HepG2 (cell line): Measurements from ENCODE around the gene PCP4L1. TPM values are rescaled to one million over a fixed set of nuclear protein-coding genes. Genes with fewer than 3 reads are reported as not detected.

Experiments used
- ATAC-seq: fragments of 200-7000 bp; cut with Tn5 transposase; 3 replicates; pipeline ENCODE4 v1.9.1; 2020; ENCODE audit warnings: mild to moderate bottlenecking, moderate library complexity
- BruUV-seq: library from RNA; stranded (reverse); fragments of 400-500 nt; replicated peaks from 2 replicates; lab custom pipeline; 2021; lab: Mats Ljungman, UMichigan
- CTCF ChIA-PET: fragments of 300-600 bp; formaldehyde crosslinking; extraction: SDS; loops from one replicate; lab custom pipeline; 2021; ENCODE audit warnings: low total read pairs, inconsistent platforms, low intra/inter-chr PET ratio; lab: Yijun Ruan, JAX
- POLR2A ChIA-PET: fragments of 350-600 bp; sonication (Branson Sonifier 250); formaldehyde crosslinking; loops from one replicate; lab custom pipeline; 2020; ENCODE audit warnings: antibody characterized with exemption, inconsistent platforms; lab: Yijun Ruan, JAX
- DNase-seq: peaks from one replicate; pipeline ENCODE4 v3.0.0-alpha.2; 2015; ENCODE audit warnings: low spot score
- FAIRE-seq: peaks from 3 replicates; lab custom pipeline; 2011; peaks lifted over from hg19 to GRCh38; lab: Jason Lieb, UNC
- H2AFZ ChIP-seq: one replicate; pipeline ENCODE4 v1.6.1; 2011; ENCODE audit warnings: low read length, inconsistent platforms
- H3K27ac ChIP-seq: fragments of 300-600 bp; 3 replicates; pipeline ENCODE4 v1.8.0; 2011; ENCODE audit warnings: mixed run types, mild to moderate bottlenecking, mixed read lengths, low read length, inconsistent platforms; ENCODE audit not compliant: insufficient read depth; ENCODE audit errors: extremely low read length
- H3K27me3 ChIP-seq, 2 experiments: fragments of 200-600 bp in 1 of 2; 2 replicates in 1 of 2; 3 replicates in 1 of 2; pipeline versions ENCODE4 v1.6.0 to v1.8.0; 2011; ENCODE audit warnings: low read length in 2 of 2, mild to moderate bottlenecking in 2 of 2, moderate library complexity in 2 of 2, inconsistent platforms in 1 of 2; ENCODE audit not compliant: insufficient read depth in 2 of 2, control insufficient read depth in 1 of 2
- H3K36me3 ChIP-seq, 2 experiments: fragments of 200-600 bp in 1 of 2; replicated peaks in 1 of 2; 2 replicates in 1 of 2; 3 replicates in 1 of 2; pipeline versions ENCODE4 v1.5.1 to v1.8.0; 2011; ENCODE audit warnings: low read length in 2 of 2, inconsistent platforms in 1 of 2; ENCODE audit not compliant: insufficient read depth in 2 of 2, control insufficient read depth in 1 of 2
- H3K4me1 ChIP-seq: 2 replicates; pipeline ENCODE4 v1.5.1; 2012; ENCODE audit warnings: low read length, inconsistent platforms; ENCODE audit not compliant: insufficient read depth
- H3K4me2 ChIP-seq: 2 replicates; pipeline ENCODE4 v1.6.0; 2011; ENCODE audit warnings: low read depth, low read length, inconsistent platforms
- H3K4me3 ChIP-seq, 3 experiments: fragments of 200-600 bp in 1 of 3; sonication (generic), shearing (Covaris generic) in 1 of 3; replicated peaks in 1 of 3; 2 replicates each; pipeline ENCODE4 v1.5.1; 2011 to 2016; ENCODE audit warnings: low read length in 3 of 3, inconsistent platforms in 2 of 3, low read depth in 2 of 3, mild to moderate bottlenecking in 2 of 3, control low read depth in 1 of 3, mixed read lengths in 1 of 3; ENCODE audit not compliant: insufficient read depth in 1 of 3
- H3K79me2 ChIP-seq: one replicate; pipeline ENCODE4 v1.6.1; 2011; ENCODE audit warnings: low read length, inconsistent platforms; ENCODE audit not compliant: insufficient read depth
- H3K9ac ChIP-seq: 2 replicates; pipeline ENCODE4 v1.6.0; 2011; ENCODE audit warnings: mild to moderate bottlenecking, low read depth, low read length, inconsistent platforms; ENCODE audit not compliant: insufficient read depth
- H3K9me3 ChIP-seq: 2 replicates; pipeline ENCODE4 v1.5.1; 2012; ENCODE audit warnings: mild to moderate bottlenecking, low read length
- H4K20me1 ChIP-seq: 2 replicates; pipeline ENCODE4 v1.6.0; 2011; ENCODE audit warnings: inconsistent platforms, mild to moderate bottlenecking, low read length, moderate library complexity; ENCODE audit not compliant: insufficient read depth
- ATF4 ChIP-seq, 2 experiments: fragments of 450-650 bp in 1 of 2; sonication (generic) in 1 of 2; formaldehyde crosslinking; IDR thresholded peaks; 2 replicates each; pipeline versions ENCODE4 v1.5.0 to v1.8.0; 2020 to 2022; ENCODE audit warnings: mild to moderate bottlenecking in 1 of 2, missing genetic modification reagents in 1 of 2
- FLYWCH1 ChIP-seq: sonication (generic); formaldehyde crosslinking; IDR thresholded peaks from 2 replicates; pipeline ENCODE4 v1.8.1; 2023; ENCODE audit warnings: mild to moderate bottlenecking, missing genetic modification reagents
- FOXA3 ChIP-seq: IDR thresholded peaks from 2 replicates; pipeline ENCODE4 v1.6.1; 2016; ENCODE audit warnings: missing genetic modification reagents, missing compliant biosample characterization
- IRF1 ChIP-seq: sonication (generic); formaldehyde crosslinking; IDR thresholded peaks from 2 replicates; pipeline ENCODE4 v1.4.0; 2020; ENCODE audit warnings: low read depth, mild to moderate bottlenecking, missing genetic modification reagents
- MNT ChIP-seq: fragments of 450-650 bp; IDR thresholded peaks from 2 replicates; pipeline ENCODE4 v1.6.1; 2016
- SNAPC2 ChIP-seq: sonication (generic); formaldehyde crosslinking; IDR thresholded peaks from 2 replicates; pipeline ENCODE4 v1.8.1; 2022; ENCODE audit warnings: mild to moderate bottlenecking, missing genetic modification reagents
- TBX2 ChIP-seq: sonication (generic); formaldehyde crosslinking; IDR thresholded peaks from 2 replicates; pipeline ENCODE4 v1.5.0; 2020; ENCODE audit warnings: missing genetic modification reagents, mild to moderate bottlenecking, borderline replicate concordance
- ZNF235 ChIP-seq: sonication (generic); formaldehyde crosslinking; IDR thresholded peaks from 2 replicates; pipeline ENCODE4 v1.8.1; 2023; ENCODE audit warnings: mild to moderate bottlenecking, missing genetic modification reagents, borderline replicate concordance
- ZNF251 ChIP-seq: sonication (generic); formaldehyde crosslinking; IDR thresholded peaks from 2 replicates; pipeline ENCODE4 v1.9.0; 2021; ENCODE audit warnings: mild to moderate bottlenecking, missing genetic modification reagents
- ZNF598 ChIP-seq: sonication (generic); formaldehyde crosslinking; IDR thresholded peaks from 2 replicates; pipeline ENCODE4 v1.5.1; 2020; ENCODE audit warnings: mild to moderate bottlenecking, missing genetic modification reagents, borderline replicate concordance
- WGBS: methylation state at CpG from one replicate; pipeline ENCODE4 v1.1.6; 2017; ENCODE audit warnings: low lambda C conversion rate; 5-methylcytosine and 5-hydroxymethylcytosine counted together
- in situ Hi-C: cut with HindIII; loops from 2 replicates; pipeline ENCODE4 v1.10.0; 2017; ENCODE audit warnings: low pct_unique_long_range_greater_than_20kb; ENCODE audit not compliant: extremely low pct_ligation_motif_present
- intact Hi-C: fragments of 100-400 bp; cut with micrococcal nuclease; formaldehyde crosslinking; loops from one replicate; pipeline ENCODE4 v1.10.0; 2022; ENCODE audit not compliant: unreplicated experiment
- polyA plus RNA-seq, 8 experiments: library from polyadenylated mRNA; depleted of rRNA in 3 of 8; stranded (reverse) in 7 of 8; unstranded in 1 of 8; fragments of >200 nt; fragmentation: Illumina TruSeq in 4 of 8; extraction: Trizol in 4 of 8; gene quantifications; 2 replicates each; pipeline versions ENCODE4 v1.2.1 to v1.2.3, GENCODE V29; 2011 to 2016; ENCODE audit warnings: low read depth in 4 of 8, missing spikeins in 1 of 8, mixed read lengths in 1 of 8; ENCODE audit not compliant: insufficient read depth in 1 of 8
- total RNA-seq, 5 experiments: library from RNA; depleted of rRNA; stranded (reverse); fragments of >200 nt; fragmentation: Illumina TruSeq; extraction: Trizol; gene quantifications; 2 replicates each; pipeline ENCODE4 v1.2.3, GENCODE V29; 2016; ENCODE audit warnings: low read depth in 1 of 5

PCP4L1 gene
- total and polyA plus RNA-seq, 2 of the 13 experiments (the other 11 are each of a cell fraction or from before 2014, with no cell fraction given), result 0.28 TPM; not detected in 1

- Histone ChIP-seq H3K4me2 (no peak overlapping the region), H3K27ac (no peak overlapping the region), H2AFZ (no peak overlapping the region), H3K79me2 (no peaks in the 10 kb centered on the region), H3K27me3 (no peaks in the 10 kb centered on the region), H4K20me1 (no peaks in the 10 kb centered on the region), H3K9me3 (no peaks in the 10 kb centered on the region), H3K9ac (no peak overlapping the region), H3K4me1 (peaks cover 10% of the 10 kb centered on the region), H3K4me3 (no peak overlapping the region), H3K36me3 (no peaks in the 10 kb centered on the region)
- TF ChIP-seq ZNF235 (CRISPR knock-in tag) (no peak), ZNF598 (no peak), SNAPC2 (no peak), MNT (no peak), IRF1 (CRISPR knock-in tag) (no peak), FOXA3 (CRISPR knock-in tag) (no peak), ATF4 (CRISPR knock-in tag; IDR thresholded peaks at IDR 0.05) (no peak), ZNF251 (CRISPR knock-in tag) (no peak), TBX2 (CRISPR knock-in tag) (no peak), FLYWCH1 (CRISPR knock-in tag) (no peak)
- 79% methylated on average over 1 of the region's 1 CpG for WGBS
- intact Hi-C loops, result no loop called here
- ChIA-PET POLR2A (interaction anchor here (1.2 kb wide), 1 partner anchor 81 kb away, joined by 3 read pairs; the partner anchor contains the start of gene NDUFS2), CTCF (no interaction called here)
- ATAC-seq (no peak), FAIRE-seq (no peak), DNase-seq (no peak)
- in situ Hi-C loops, result no loop called here
- no TSS peak for BruUV-seq
Measured at GRCh38 chr1:161282991-161283390, 24.4 kb downstream of the PCP4L1 start.
